Smooth muscle cell (in vitro differentiated cells): Measurements from ENCODE around the gene C1QTNF6. TPM values are rescaled to one million over a fixed set of nuclear protein-coding genes. Genes with fewer than 3 reads are reported as not detected.
A peak's percentile ranks its signal among the peaks of the same experiment; 100 is the strongest.

Experiments
- DNase-seq: peaks from one replicate; lab custom pipeline; 2025; ENCODE audit not compliant: unreplicated experiment; lab: John Stamatoyannopoulos, UW
- H2AFZ ChIP-seq: fragments of 200-600 bp; sonication (generic); 2 replicates; pipeline ENCODE4 v1.6.0; 2016; ENCODE audit warnings: antibody characterized with exemption, low read depth, mild to moderate bottlenecking
- H3F3A ChIP-seq: fragments of 200-600 bp; sonication (generic); 2 replicates; pipeline ENCODE4 v1.6.0; 2017; ENCODE audit warnings: antibody characterized with exemption, low read depth
- H3K27ac ChIP-seq: fragments of 200-600 bp; sonication (generic); 2 replicates; pipeline ENCODE4 v1.5.1; 2016; ENCODE audit warnings: low read depth, mild to moderate bottlenecking
- H3K27me3 ChIP-seq: fragments of 200-600 bp; sonication (generic); 2 replicates; pipeline ENCODE4 v1.6.1; 2016; ENCODE audit warnings: low read depth, mild to moderate bottlenecking
- H3K36me3 ChIP-seq: fragments of 200-600 bp; sonication (generic); 2 replicates; pipeline ENCODE4 v1.5.1; 2016; ENCODE audit warnings: low read depth
- H3K4me1 ChIP-seq: fragments of 200-600 bp; sonication (generic); 2 replicates; pipeline ENCODE4 v1.5.1; 2016; ENCODE audit warnings: low read depth
- H3K4me2 ChIP-seq: fragments of 200-600 bp; sonication (generic); 2 replicates; pipeline ENCODE4 v1.6.0; 2016; ENCODE audit warnings: mild to moderate bottlenecking
- H3K4me3 ChIP-seq: fragments of 200-600 bp; sonication (generic); 2 replicates; pipeline ENCODE4 v1.5.1; 2016; ENCODE audit warnings: mild to moderate bottlenecking
- H3K79me2 ChIP-seq: fragments of 200-600 bp; sonication (generic); 2 replicates; pipeline ENCODE4 v1.6.0; 2016; ENCODE audit warnings: low read depth, mild to moderate bottlenecking
- H3K9ac ChIP-seq: fragments of 200-600 bp; sonication (generic); 2 replicates; pipeline ENCODE4 v1.6.0; 2016; ENCODE audit warnings: low read depth
- H3K9me3 ChIP-seq: fragments of 200-600 bp; sonication (generic); replicated peaks from 2 replicates; pipeline ENCODE4 v1.5.1; 2016; ENCODE audit warnings: low read depth
- H4K20me1 ChIP-seq: fragments of 200-600 bp; sonication (generic); 2 replicates; pipeline ENCODE4 v1.6.0; 2016; ENCODE audit warnings: low read depth
- WGBS: methylation state at CpG from one replicate; pipeline ENCODE4 v1.1.7; 2016; ENCODE audit warnings: low lambda C conversion rate; 5-methylcytosine and 5-hydroxymethylcytosine counted together
- polyA plus RNA-seq: library from polyadenylated mRNA; unstranded; fragments of >200 nt; fragmentation: Nextera tagmentation; extraction: Ambion mirVana; gene quantifications from 2 replicates; pipeline ENCODE4 v1.2.1, GENCODE V29; 2016
- total RNA-seq: library from RNA; depleted of rRNA; stranded (reverse); fragments of >200 nt; gene quantifications from 2 replicates; pipeline ENCODE4 v1.2.3, GENCODE V29; 2014
- TF ChIP-seq, protein P1 (sequence below): fragments of 200-600 bp; sonication (generic); IDR thresholded peaks from 2 replicates; pipeline ENCODE4 v1.5.1; 2017; ENCODE audit warnings: borderline replicate concordance, mild to moderate bottlenecking, antibody characterized with exemption; ENCODE audit not compliant: insufficient read depth, poor library complexity, severe bottlenecking

C1QTNF6 gene
- total and polyA plus RNA-seq, 2 experiments from 2014 or later, result 14.3 to 26.8 TPM

DNA sequence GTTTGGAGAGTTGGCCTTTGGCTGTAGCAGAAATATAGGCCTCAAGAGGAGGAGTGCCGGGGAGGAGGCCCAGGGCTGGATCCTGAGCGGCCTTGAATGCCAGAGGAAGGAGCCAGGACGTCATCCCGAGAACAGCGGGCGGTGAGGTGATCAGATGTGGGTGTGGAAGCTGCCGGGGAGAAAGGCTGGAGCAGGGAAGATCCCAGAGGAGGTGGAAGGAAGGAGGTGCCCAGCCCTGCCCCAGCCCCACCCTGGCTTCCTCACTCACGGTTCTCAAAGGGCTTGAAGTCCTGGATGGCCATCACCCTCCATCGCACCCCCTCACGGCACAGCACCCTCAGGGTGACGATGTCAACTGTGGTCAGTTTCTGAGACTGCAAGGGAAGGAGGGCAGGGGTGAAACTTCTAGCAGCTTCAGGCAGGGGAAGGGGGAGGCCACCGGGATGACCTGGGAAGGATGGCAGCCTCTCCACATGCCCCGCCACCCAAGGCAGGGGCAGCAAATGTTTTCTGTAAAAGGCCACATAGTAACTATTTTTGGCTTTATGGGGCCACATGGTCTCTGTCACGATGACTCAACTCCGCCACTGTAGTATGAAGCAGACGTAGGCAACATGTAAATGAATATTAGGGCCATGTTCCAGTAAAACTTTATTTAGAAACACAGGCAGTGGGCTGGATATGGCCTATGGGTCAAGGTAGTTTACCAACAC is 49.0 kb downstream of the C1QTNF6 start:
- H3K79me2 ChIP-seq, result no peaks in the 10 kb centered on the region
- no peak overlapping the region for H3K4me3 ChIP-seq
- 52% methylated on average over 16 of the region's 16 CpGs for WGBS
- no peak for DNase-seq
- no peak overlapping the region for H3K27ac ChIP-seq
- H3K9ac ChIP-seq, result no peak overlapping the region
- no peaks in the 10 kb centered on the region for H4K20me1 ChIP-seq
- H3F3A ChIP-seq, result no peaks in the 10 kb centered on the region
- TF ChIP-seq, protein P1, sequence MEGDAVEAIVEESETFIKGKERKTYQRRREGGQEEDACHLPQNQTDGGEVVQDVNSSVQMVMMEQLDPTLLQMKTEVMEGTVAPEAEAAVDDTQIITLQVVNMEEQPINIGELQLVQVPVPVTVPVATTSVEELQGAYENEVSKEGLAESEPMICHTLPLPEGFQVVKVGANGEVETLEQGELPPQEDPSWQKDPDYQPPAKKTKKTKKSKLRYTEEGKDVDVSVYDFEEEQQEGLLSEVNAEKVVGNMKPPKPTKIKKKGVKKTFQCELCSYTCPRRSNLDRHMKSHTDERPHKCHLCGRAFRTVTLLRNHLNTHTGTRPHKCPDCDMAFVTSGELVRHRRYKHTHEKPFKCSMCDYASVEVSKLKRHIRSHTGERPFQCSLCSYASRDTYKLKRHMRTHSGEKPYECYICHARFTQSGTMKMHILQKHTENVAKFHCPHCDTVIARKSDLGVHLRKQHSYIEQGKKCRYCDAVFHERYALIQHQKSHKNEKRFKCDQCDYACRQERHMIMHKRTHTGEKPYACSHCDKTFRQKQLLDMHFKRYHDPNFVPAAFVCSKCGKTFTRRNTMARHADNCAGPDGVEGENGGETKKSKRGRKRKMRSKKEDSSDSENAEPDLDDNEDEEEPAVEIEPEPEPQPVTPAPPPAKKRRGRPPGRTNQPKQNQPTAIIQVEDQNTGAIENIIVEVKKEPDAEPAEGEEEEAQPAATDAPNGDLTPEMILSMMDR, result no peak
- no peaks in the 10 kb centered on the region for H3K36me3 ChIP-seq
- H3K4me1 ChIP-seq, result no peaks in the 10 kb centered on the region
- no peaks in the 10 kb centered on the region for H3K27me3 ChIP-seq
- H3K9me3 ChIP-seq, result no peaks in the 10 kb centered on the region
- no peak overlapping the region for H2AFZ ChIP-seq
- peak overlapping the region; percentile 4 for H3K4me2 ChIP-seq

DNA sequence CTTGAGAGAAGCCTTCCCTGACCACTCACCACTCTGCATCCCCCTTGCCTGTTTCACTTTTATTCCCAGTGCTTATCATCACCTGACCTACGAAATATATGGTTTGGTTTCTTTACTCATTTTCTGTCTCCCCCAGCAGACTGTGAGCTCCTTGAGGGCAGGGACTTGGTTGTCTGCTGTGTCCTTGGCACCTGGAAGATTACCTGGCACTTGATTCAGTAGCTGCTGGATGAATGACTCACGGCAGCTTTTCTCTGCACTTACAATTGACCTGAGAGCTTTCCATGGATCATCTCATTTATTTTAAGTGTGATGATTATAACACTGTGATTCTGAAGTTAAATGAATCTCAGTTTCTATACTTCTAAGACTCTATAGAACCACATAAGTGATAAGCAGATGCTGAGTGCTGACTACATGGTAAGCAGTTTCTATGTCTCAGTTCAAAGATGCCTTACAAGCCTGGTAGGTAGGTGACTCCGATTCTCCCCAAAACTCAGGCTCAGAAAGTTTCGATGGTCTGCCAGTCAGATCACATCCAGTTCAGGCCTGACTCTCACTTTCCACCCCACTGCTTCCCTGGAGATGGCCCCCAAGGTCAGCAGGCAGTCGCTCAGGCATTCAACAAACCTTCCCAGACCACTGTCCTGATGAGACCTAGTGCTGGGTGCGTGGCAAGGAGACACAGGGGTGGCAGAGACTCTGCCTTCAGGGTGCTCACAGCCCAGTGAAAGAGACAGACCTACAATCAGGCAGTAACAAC is 50.0 kb downstream of the C1QTNF6 start:
- Histone ChIP-seq H3K27ac (no peak overlapping the region), H3K36me3 (no peaks in the 10 kb centered on the region), H3F3A (no peaks in the 10 kb centered on the region), H3K9me3 (no peaks in the 10 kb centered on the region), H4K20me1 (no peaks in the 10 kb centered on the region), H3K4me1 (no peaks in the 10 kb centered on the region), H3K4me2 (no peak overlapping the region), H2AFZ (no peak overlapping the region), H3K9ac (no peak overlapping the region), H3K4me3 (no peak overlapping the region), H3K79me2 (no peaks in the 10 kb centered on the region), H3K27me3 (no peaks in the 10 kb centered on the region)
- TF ChIP-seq, protein P1, result no peak
- no peak for DNase-seq
- 77% methylated on average over 6 of the region's 6 CpGs for WGBS

DNA sequence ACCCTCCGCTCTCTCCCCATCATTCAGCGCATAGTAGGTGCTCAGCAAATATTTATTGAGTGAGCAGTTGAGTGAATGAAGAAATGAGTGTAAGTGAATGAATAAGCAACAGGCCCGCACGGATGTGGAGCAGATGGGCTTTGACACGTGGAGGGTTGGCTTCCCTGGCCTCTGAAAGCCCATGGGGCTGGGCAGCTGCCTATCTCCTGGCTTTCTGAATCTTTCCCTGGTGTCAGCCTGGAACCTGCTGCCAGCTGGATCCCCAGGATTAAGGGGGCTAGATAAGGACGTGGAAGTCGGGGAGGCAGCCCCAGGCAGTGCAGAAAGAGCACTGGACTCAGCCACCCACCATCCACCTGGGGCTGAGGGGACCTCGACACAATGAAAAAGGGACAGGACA is 50.9 kb downstream of the C1QTNF6 start:
- Histone ChIP-seq H2AFZ (no peak overlapping the region), H3K9me3 (no peaks in the 10 kb centered on the region), H3K4me3 (no peak overlapping the region), H3F3A (no peaks in the 10 kb centered on the region), H3K27ac (no peak overlapping the region), H3K27me3 (no peaks in the 10 kb centered on the region), H4K20me1 (no peaks in the 10 kb centered on the region), H3K9ac (no peak overlapping the region), H3K4me1 (no peaks in the 10 kb centered on the region), H3K79me2 (no peaks in the 10 kb centered on the region), H3K36me3 (no peaks in the 10 kb centered on the region), H3K4me2 (no peak overlapping the region)
- WGBS, result 87% methylated on average over 8 of the region's 8 CpGs
- no peak for DNase-seq
- TF ChIP-seq, protein P1, result no peak

DNA sequence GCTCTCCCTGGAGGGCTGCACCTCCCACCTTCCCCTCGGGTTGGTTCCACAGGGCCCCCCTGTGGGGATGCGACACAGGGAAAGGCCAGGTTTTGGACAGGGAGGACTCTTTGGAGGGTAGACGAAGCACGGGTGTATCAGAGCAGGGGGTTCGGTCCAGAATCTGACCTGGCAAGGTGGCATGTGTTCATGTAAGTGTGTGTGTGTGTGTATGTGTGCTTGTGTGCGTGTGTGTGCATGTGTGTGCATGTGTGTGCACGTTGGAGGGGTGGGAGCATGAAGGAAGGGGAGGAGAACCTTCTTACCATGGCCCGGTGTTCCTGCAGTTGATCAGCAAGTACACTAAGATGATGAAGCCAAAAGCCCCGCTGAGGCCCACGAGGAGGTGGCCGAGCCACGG is 53.0 kb downstream of the C1QTNF6 start:
- 93% methylated on average over 12 of the region's 12 CpGs for WGBS
- no peak overlapping the region for H3K4me3 ChIP-seq
- H3F3A ChIP-seq, result no peaks in the 10 kb centered on the region
- no peaks in the 10 kb centered on the region for H4K20me1 ChIP-seq
- no peaks in the 10 kb centered on the region for H3K79me2 ChIP-seq
- H3K27me3 ChIP-seq, result no peaks in the 10 kb centered on the region
- no peak overlapping the region for H3K27ac ChIP-seq
- H3K9ac ChIP-seq, result no peak overlapping the region
- no peak overlapping the region for H3K4me2 ChIP-seq
- DNase-seq, result no peak
- TF ChIP-seq, protein P1, result no peak
- no peaks in the 10 kb centered on the region for H3K9me3 ChIP-seq
- no peaks in the 10 kb centered on the region for H3K4me1 ChIP-seq
- no peak overlapping the region for H2AFZ ChIP-seq
- H3K36me3 ChIP-seq, result no peaks in the 10 kb centered on the region
